Measurements from ENCODE around the gene P2RX7. TPM values are rescaled to one million over a fixed set of nuclear protein-coding genes. Genes with fewer than 3 reads are reported as not detected.
A peak's percentile ranks its signal among the peaks of the same experiment; 100 is the strongest.
"Not testable (repeated sequence)": the region's sequence is repeated elsewhere in the genome, so short reads cannot be mapped to it uniquely, and the experiment has no call there.

The P2RX7 gene
- total and polyA plus RNA-seq, 8 donors: 1.5 to 25.6 (median 2.1) TPM

- no peaks in the 10 kb centered on the region for H3K27me3 ChIP-seq
- DNase-seq: no peak
- H3K4me3 ChIP-seq: no peak overlapping the region
- intact Hi-C loops (cut with DNase I): no loop called here
- no peak for ATAC-seq
- peaks cover under 1 to 1% of the 10 kb centered on the region in 2 donors for H3K4me1 ChIP-seq
- no peaks in the 10 kb centered on the region for H3K9me3 ChIP-seq
- no peak for TF ChIP-seq CTCF (IDR thresholded peaks at IDR 0.05)
- H3K36me3 ChIP-seq: no peaks in the 10 kb centered on the region
- no peak overlapping the region for H3K27ac ChIP-seq
These were observed 72.8 kb downstream of the P2RX7 start for GRCh38 chr12:121205491-121205890.

- peaks cover 9 to 30% of the 10 kb centered on the region in 2 donors for H3K4me1 ChIP-seq
- H3K36me3 ChIP-seq; H3K27me3 ChIP-seq; H3K9me3 ChIP-seq; intact Hi-C loops (cut with DNase I); ATAC-seq; H3K4me3 ChIP-seq; H3K27ac ChIP-seq: not testable (repeated sequence)
- DNase-seq: peak in 1 of 4 donors; percentile 57
These were observed 75.9 kb downstream of the P2RX7 start for GRCh38 chr12:121208571-121208970.

- Histone ChIP-seq H3K4me3 (peak overlapping the region in 1 of 2 donors; percentile 74), H3K4me1 (peaks cover 9 to 36% of the 10 kb centered on the region in 2 donors), H3K27ac (peak overlapping the region in 1 of 2 donors; percentile 94), H3K27me3 (no peaks in the 10 kb centered on the region), H3K36me3 (peaks cover 0 to 5% of the 10 kb centered on the region in 2 donors), H3K9me3 (no peaks in the 10 kb centered on the region)
- intact Hi-C loops (cut with DNase I): no loop called here
- ATAC-seq (no peak), DNase-seq (peak in 1 of 4 donors; percentile 68)
- no peak for TF ChIP-seq CTCF (IDR thresholded peaks at IDR 0.05)
These were observed 76.5 kb downstream of the P2RX7 start for GRCh38 chr12:121209221-121209620.

- peaks cover 0 to 5% of the 10 kb centered on the region in 2 donors for H3K36me3 ChIP-seq
- H3K4me1 ChIP-seq: peaks cover 14 to 43% of the 10 kb centered on the region in 2 donors
- no peak for TF ChIP-seq CTCF (IDR thresholded peaks at IDR 0.05)
- no peaks in the 10 kb centered on the region for H3K27me3 ChIP-seq
- ATAC-seq (peak; percentile 94), DNase-seq (peak; percentile 81 to 99 (median 88))
- intact Hi-C loops (cut with DNase I): no loop called here
- H3K4me3 ChIP-seq: peak within 1 kb of the TSS; percentile 74 to 79
- peak within 1 kb of the TSS; percentile 88 to 94 for H3K27ac ChIP-seq
- no peaks in the 10 kb centered on the region for H3K9me3 ChIP-seq
These were observed 77.2 kb downstream of the P2RX7 start, which contains the start of gene P2RX4 for GRCh38 chr12:121209624-121210572. P2RX4 (plus strand) TSS chr12:121210129; CDS start chr12:121210165, 36 bp downstream.

- Histone ChIP-seq H3K36me3 (peaks cover 0 to 18% of the 10 kb centered on the region in 2 donors), H3K9me3 (no peaks in the 10 kb centered on the region), H3K4me3 (peak overlapping the region in 1 of 2 donors; percentile 74), H3K27ac (peak overlapping the region in 1 of 2 donors; percentile 84), H3K4me1 (peaks cover 16 to 57% of the 10 kb centered on the region in 2 donors), H3K27me3 (no peaks in the 10 kb centered on the region)
- ATAC-seq (no peak), DNase-seq (no peak)
- no peak for TF ChIP-seq CTCF (IDR thresholded peaks at IDR 0.05)
- intact Hi-C loops (cut with DNase I): no loop called here
These were observed 80.2 kb downstream of the P2RX7 start for GRCh38 chr12:121212875-121213274.

All from left lung (tissue), 10 donors.